SJCRH30 (cell line): ENCODE results near the gene ETHE1. TPM values are rescaled to one million over a fixed set of nuclear protein-coding genes. Genes with fewer than 3 reads are reported as not detected.
"Not testable (repeated sequence)": the region's sequence is repeated elsewhere in the genome, so short reads cannot be mapped to it uniquely, and the experiment has no call there.

Experiments
- DNase-seq, 2 experiments: peaks; one replicate each; pipeline ENCODE4 v3.0.0-alpha.2; 2015 to 2020
- H3K27ac ChIP-seq: fragments of 250-450 bp; sonication (Bioruptor Pico); 2 replicates; pipeline ENCODE4 v1.5.1; 2020; ENCODE audit warnings: mild to moderate bottlenecking, moderate library complexity
- H3K27me3 ChIP-seq: fragments of 250-450 bp; sonication (Bioruptor Pico); 2 replicates; pipeline ENCODE4 v1.5.1; 2020; ENCODE audit warnings: mild to moderate bottlenecking, moderate library complexity
- H3K36me3 ChIP-seq: fragments of 250-450 bp; sonication (Bioruptor Pico); 2 replicates; pipeline ENCODE4 v1.5.1; 2020; ENCODE audit warnings: mild to moderate bottlenecking, moderate library complexity
- H3K4me1 ChIP-seq: fragments of 250-450 bp; sonication (Bioruptor Pico); 2 replicates; pipeline ENCODE4 v1.5.1; 2020; ENCODE audit warnings: mild to moderate bottlenecking, moderate library complexity
- H3K4me3 ChIP-seq: fragments of 250-450 bp; sonication (Bioruptor Pico); 2 replicates; pipeline ENCODE4 v1.5.1; 2020; ENCODE audit warnings: mild to moderate bottlenecking, moderate library complexity
- H3K9me3 ChIP-seq: fragments of 250-450 bp; sonication (Bioruptor Pico); replicated peaks from 2 replicates; pipeline ENCODE4 v1.5.1; 2020; ENCODE audit warnings: mild to moderate bottlenecking, moderate library complexity
- total RNA-seq: library from RNA; depleted of rRNA; stranded (reverse); fragments of >200 nt; shearing (Covaris generic); gene quantifications from 2 replicates; pipeline ENCODE4 v1.2.3, GENCODE V29; 2014

ETHE1 gene
- total RNA-seq, 1 experiment from 2014 or later: 12.2 TPM

- H3K9me3 ChIP-seq: no peaks in the 10 kb centered on the region
- peaks cover 6% of the 10 kb centered on the region for H3K36me3 ChIP-seq
- H3K4me1 ChIP-seq: no peaks in the 10 kb centered on the region
- H3K27me3 ChIP-seq: no peaks in the 10 kb centered on the region
- no peak for DNase-seq
- no peak overlapping the region for H3K27ac ChIP-seq
- no peak overlapping the region for H3K4me3 ChIP-seq
These were observed 34.4 kb upstream of the ETHE1 start for GRCh38 chr19:43561139-43561970.

- Histone ChIP-seq H3K4me3 (no peak overlapping the region), H3K36me3 (peaks cover 7% of the 10 kb centered on the region), H3K9me3 (no peaks in the 10 kb centered on the region), H3K27ac (no peak overlapping the region), H3K4me1 (no peaks in the 10 kb centered on the region), H3K27me3 (no peaks in the 10 kb centered on the region)
- DNase-seq: no peak
These were observed 33.7 kb upstream of the ETHE1 start for GRCh38 chr19:43560687-43561086.

GRCh38 chr19:43555185-43555770, 28.3 kb upstream of the ETHE1 start:
- peaks cover 12% of the 10 kb centered on the region for H3K4me1 ChIP-seq
- peak; percentile 67 to 78 for DNase-seq
- no peaks in the 10 kb centered on the region for H3K9me3 ChIP-seq
- H3K27me3 ChIP-seq: no peaks in the 10 kb centered on the region
- H3K27ac ChIP-seq: no peak overlapping the region
- H3K4me3 ChIP-seq: no peak overlapping the region
- peaks cover 26% of the 10 kb centered on the region for H3K36me3 ChIP-seq

- H3K27me3 ChIP-seq: no peaks in the 10 kb centered on the region
- H3K36me3 ChIP-seq: peaks cover 27% of the 10 kb centered on the region
- H3K4me1 ChIP-seq: peaks cover 12% of the 10 kb centered on the region
- DNase-seq: no peak
- no peaks in the 10 kb centered on the region for H3K9me3 ChIP-seq
- no peak overlapping the region for H3K4me3 ChIP-seq
- H3K27ac ChIP-seq: no peak overlapping the region
These were observed 27.4 kb upstream of the ETHE1 start for GRCh38 chr19:43554317-43554895.

GRCh38 chr19:43553656-43554055, 26.7 kb upstream of the ETHE1 start:
- Histone ChIP-seq H3K9me3 (no peaks in the 10 kb centered on the region), H3K4me3 (no peak overlapping the region), H3K27ac (no peak overlapping the region; the same call in 1 of the 2 replicates), H3K36me3 (peaks cover 32% of the 10 kb centered on the region), H3K27me3 (no peaks in the 10 kb centered on the region), H3K4me1 (peaks cover 12% of the 10 kb centered on the region)
- DNase-seq: peak in 1 of 2 experiments; percentile 30

- H3K4me3 ChIP-seq: no peak overlapping the region
- no peaks in the 10 kb centered on the region for H3K9me3 ChIP-seq
- H3K36me3 ChIP-seq: peaks cover 30% of the 10 kb centered on the region
- DNase-seq: peak; percentile 85 to 92
- no peaks in the 10 kb centered on the region for H3K27me3 ChIP-seq
- peaks cover 12% of the 10 kb centered on the region for H3K4me1 ChIP-seq
- H3K27ac ChIP-seq: peak overlapping the region; percentile 61
These were observed 25.6 kb upstream of the ETHE1 start for GRCh38 chr19:43552616-43553015.

- Histone ChIP-seq H3K4me1 (peaks cover 12% of the 10 kb centered on the region), H3K9me3 (no peaks in the 10 kb centered on the region), H3K4me3 (no peak overlapping the region), H3K27ac (no peak overlapping the region), H3K27me3 (no peaks in the 10 kb centered on the region), H3K36me3 (peaks cover 30% of the 10 kb centered on the region)
- no peak for DNase-seq
These were observed 25.1 kb upstream of the ETHE1 start for GRCh38 chr19:43552198-43552450.

GRCh38 chr19:43551399-43552197, 24.6 kb upstream of the ETHE1 start:
- DNase-seq: no peak
- peaks cover 30% of the 10 kb centered on the region for H3K36me3 ChIP-seq
- H3K27ac ChIP-seq: no peak overlapping the region

GRCh38 chr19:43548706-43549105, 21.7 kb upstream of the ETHE1 start:
- H3K27ac ChIP-seq: no peak overlapping the region
- H3K4me1 ChIP-seq: peaks cover 12% of the 10 kb centered on the region
- no peaks in the 10 kb centered on the region for H3K27me3 ChIP-seq
- H3K9me3 ChIP-seq: no peaks in the 10 kb centered on the region
- H3K36me3 ChIP-seq: peaks cover 31% of the 10 kb centered on the region
- no peak for DNase-seq
- no peak overlapping the region for H3K4me3 ChIP-seq

More at GRCh38 chr19:43551399-43552197, 24.6 kb upstream of the ETHE1 start:
- peaks cover 12% of the 10 kb centered on the region for H3K4me1 ChIP-seq
- no peak overlapping the region for H3K4me3 ChIP-seq
- H3K27me3 ChIP-seq: no peaks in the 10 kb centered on the region
- no peaks in the 10 kb centered on the region for H3K9me3 ChIP-seq

- DNase-seq, H3K27me3 ChIP-seq, H3K9me3 ChIP-seq, H3K4me1 ChIP-seq, H3K4me3 ChIP-seq, H3K27ac ChIP-seq: not testable (repeated sequence)
- H3K36me3 ChIP-seq: peaks cover 35% of the 10 kb centered on the region
These were observed 20.9 kb upstream of the ETHE1 start for GRCh38 chr19:43547926-43548325.

- H3K36me3 ChIP-seq: peaks cover 42% of the 10 kb centered on the region
- DNase-seq: no peak
- no peaks in the 10 kb centered on the region for H3K27me3 ChIP-seq
- no peaks in the 10 kb centered on the region for H3K9me3 ChIP-seq
- H3K4me1 ChIP-seq: no peaks in the 10 kb centered on the region
- H3K4me3 ChIP-seq: no peak overlapping the region
- H3K27ac ChIP-seq: no peak overlapping the region
These were observed 19.6 kb upstream of the ETHE1 start for GRCh38 chr19:43546581-43546980.

- no peak overlapping the region for H3K27ac ChIP-seq
- H3K27me3 ChIP-seq: no peaks in the 10 kb centered on the region
- no peaks in the 10 kb centered on the region for H3K4me1 ChIP-seq
- H3K4me3 ChIP-seq: no peak overlapping the region
- no peak for DNase-seq
- H3K9me3 ChIP-seq: no peaks in the 10 kb centered on the region
- H3K36me3 ChIP-seq: peaks cover 39% of the 10 kb centered on the region
These were observed 19.0 kb upstream of the ETHE1 start for GRCh38 chr19:43545981-43546380.

- Histone ChIP-seq H3K27me3 (no peaks in the 10 kb centered on the region), H3K36me3 (peaks cover 43% of the 10 kb centered on the region), H3K4me1 (no peaks in the 10 kb centered on the region), H3K9me3 (no peaks in the 10 kb centered on the region), H3K4me3 (no peak overlapping the region), H3K27ac (no peak overlapping the region)
- no peak for DNase-seq
These were observed 18.3 kb upstream of the ETHE1 start for GRCh38 chr19:43545276-43545675.

- Histone ChIP-seq H3K36me3 (peaks cover 45% of the 10 kb centered on the region), H3K4me3 (no peak overlapping the region), H3K9me3 (peaks cover 3% of the 10 kb centered on the region), H3K27me3 (no peaks in the 10 kb centered on the region), H3K27ac (no peak overlapping the region), H3K4me1 (no peaks in the 10 kb centered on the region)
- DNase-seq: no peak
These were observed 17.1 kb upstream of the ETHE1 start for GRCh38 chr19:43544077-43544476.
